ENCODE data around the gene UBP1. TPM values are rescaled to one million over a fixed set of nuclear protein-coding genes. Genes with fewer than 3 reads are reported as not detected.

Gene UBP1
- total RNA-seq, 2 donors from 2014 or later: 69.2 to 84.5 TPM

GRCh38 chr3:33424606-33425452 lies 15.4 kb downstream of the UBP1 start:
- H3K9me3 Mint-ChIP-seq: peaks cover 2% of the 10 kb centered on the region
- H3K4me1 Mint-ChIP-seq: peaks cover 53% of the 10 kb centered on the region
- Histone ChIP-seq H3K27ac (ENCODE audit: low read depth, low read length) (no peak overlapping the region), H3K36me3 (ENCODE audit: control insufficient read depth, insufficient read depth, low read length) (peaks cover 48% of the 10 kb centered on the region), H3K9ac (ENCODE audit: extremely low read depth, low read length, poor library complexity, severe bottlenecking) (no peak overlapping the region), H3K4me1 (ENCODE audit: control insufficient read depth, insufficient read depth, low read length) (peaks cover 21% of the 10 kb centered on the region), H3K9me3 (ENCODE audit: control insufficient read depth, low read length) (no peaks in the 10 kb centered on the region), H3K4me3 (ENCODE audit: low read length) (peak overlapping the region; percentile 37), H3K27me3 (ENCODE audit: control insufficient read depth, insufficient read depth, low read length, poor library complexity, severe bottlenecking) (no peaks in the 10 kb centered on the region)
- no peak for DNase-seq
- H3K27ac Mint-ChIP-seq: no peak overlapping the region
- H3K27me3 Mint-ChIP-seq (ENCODE audit: insufficient read depth): no peaks in the 10 kb centered on the region
- peaks cover 48% of the 10 kb centered on the region for H3K36me3 Mint-ChIP-seq (ENCODE audit: low read depth)
- peak overlapping the region; percentile 18 for H3K4me3 Mint-ChIP-seq
- no peak for TF ChIP-seq CTCF (conservative IDR thresholded peaks at IDR 0.05)
- WGBS, 2 experiments (ENCODE audit: insufficient coverage in 1 of 2, insufficient read length in 1 of 2): 89 to 94% methylated on average over 5 to 10 of the region's 10 CpGs

- Histone ChIP-seq H3K4me1 (ENCODE audit: control insufficient read depth, insufficient read depth, low read length) (peaks cover 12% of the 10 kb centered on the region), H3K9me3 (ENCODE audit: control insufficient read depth, low read length) (no peaks in the 10 kb centered on the region), H3K27me3 (ENCODE audit: control insufficient read depth, insufficient read depth, low read length, poor library complexity, severe bottlenecking) (no peaks in the 10 kb centered on the region), H3K36me3 (ENCODE audit: control insufficient read depth, insufficient read depth, low read length) (peaks cover 78% of the 10 kb centered on the region), H3K27ac (ENCODE audit: low read depth, low read length) (no peak overlapping the region), H3K4me3 (ENCODE audit: low read length) (no peak overlapping the region), H3K9ac (ENCODE audit: extremely low read depth, low read length, poor library complexity, severe bottlenecking) (no peak overlapping the region)
- peaks cover 72% of the 10 kb centered on the region for H3K36me3 Mint-ChIP-seq (ENCODE audit: low read depth)
- 93% methylated on average over 2 of the region's 2 CpGs; no CpG with 5 or more reads in 1 of the 2 experiments for WGBS, 2 experiments (ENCODE audit: insufficient coverage in 1 of 2, insufficient read length in 1 of 2)
- peak; percentile 47 for TF ChIP-seq CTCF (conservative IDR thresholded peaks at IDR 0.05)
- H3K27ac Mint-ChIP-seq: no peak overlapping the region
- H3K4me3 Mint-ChIP-seq: no peak overlapping the region
- peaks cover 2% of the 10 kb centered on the region for H3K9me3 Mint-ChIP-seq
- H3K27me3 Mint-ChIP-seq (ENCODE audit: insufficient read depth): no peaks in the 10 kb centered on the region
- DNase-seq: no peak
- H3K4me1 Mint-ChIP-seq: peaks cover 16% of the 10 kb centered on the region
Observed at GRCh38 chr3:33420966-33421365, 19.2 kb downstream of the UBP1 start.

GRCh38 chr3:33419948-33420347 lies 20.3 kb downstream of the UBP1 start:
- Mint-ChIP-seq H3K27ac (no peak overlapping the region), H3K36me3 (ENCODE audit: low read depth) (peaks cover 77% of the 10 kb centered on the region)
- peaks cover 86% of the 10 kb centered on the region for H3K36me3 ChIP-seq (ENCODE audit: control insufficient read depth, insufficient read depth, low read length)

More at GRCh38 chr3:33419948-33420347, 20.3 kb downstream of the UBP1 start:
- Mint-ChIP-seq H3K9me3 (peaks cover 2% of the 10 kb centered on the region), H3K4me1 (peaks cover 18% of the 10 kb centered on the region), H3K27me3 (ENCODE audit: insufficient read depth) (no peaks in the 10 kb centered on the region), H3K4me3 (no peak overlapping the region)
- Histone ChIP-seq H3K9ac (ENCODE audit: extremely low read depth, low read length, poor library complexity, severe bottlenecking) (no peak overlapping the region), H3K9me3 (ENCODE audit: control insufficient read depth, low read length) (no peaks in the 10 kb centered on the region), H3K27me3 (ENCODE audit: control insufficient read depth, insufficient read depth, low read length, poor library complexity, severe bottlenecking) (no peaks in the 10 kb centered on the region), H3K27ac (ENCODE audit: low read depth, low read length) (no peak overlapping the region), H3K4me3 (ENCODE audit: low read length) (no peak overlapping the region), H3K4me1 (ENCODE audit: control insufficient read depth, insufficient read depth, low read length) (peaks cover 6% of the 10 kb centered on the region)
- WGBS, 2 experiments (ENCODE audit: insufficient coverage in 1 of 2, insufficient read length in 1 of 2): 100% methylated on average over 1 of the region's 1 CpG; no CpG with 5 or more reads in 1 of the 2 experiments
- TF ChIP-seq CTCF (conservative IDR thresholded peaks at IDR 0.05): no peak
- no peak for DNase-seq

Measured in endodermal cell (in vitro differentiated cells).